HG02884 (cell line): ENCODE results near the gene LIMS2.
A peak's percentile ranks its signal among the peaks of the same experiment; 100 is the strongest.

Experiments
- ATAC-seq: cut with Tn5 transposase; IDR thresholded peaks from one replicate; pipeline ENCODE4 v1.9.1; 2021; ENCODE audit warnings: mild to moderate bottlenecking, moderate library complexity; ENCODE audit not compliant: unreplicated experiment

Gene LIMS2

DNA sequence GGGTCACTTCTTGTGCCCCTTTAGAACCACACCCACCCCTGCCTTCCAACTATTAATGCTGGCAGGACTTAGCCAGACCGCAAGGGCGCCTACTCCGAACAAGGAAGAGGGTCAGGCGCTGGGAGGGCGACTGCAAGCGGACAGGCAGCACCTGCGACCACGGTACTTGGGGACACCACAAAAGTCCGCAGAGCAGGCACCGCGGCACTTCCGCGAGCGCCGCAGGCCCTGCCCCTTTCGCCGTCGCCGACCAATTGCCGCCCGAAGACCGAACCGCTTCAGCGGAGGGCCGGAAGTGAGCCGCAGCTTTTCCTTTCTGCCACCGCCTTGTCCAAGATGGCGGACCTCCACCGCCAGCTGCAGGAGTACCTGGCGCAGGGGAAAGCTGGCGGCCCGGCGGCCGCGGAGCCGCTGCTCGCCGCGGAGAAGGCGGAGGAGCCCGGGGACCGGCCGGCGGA lies 25.9 kb upstream of the LIMS2 start, which contains the start of gene SFT2D3:
TSS of gene SFT2D3 (plus strand) at position 305 of the 458 bp plus-strand sequence. CDS start at position 337, 32 bp downstream.
- peak; percentile 72 for ATAC-seq

DNA sequence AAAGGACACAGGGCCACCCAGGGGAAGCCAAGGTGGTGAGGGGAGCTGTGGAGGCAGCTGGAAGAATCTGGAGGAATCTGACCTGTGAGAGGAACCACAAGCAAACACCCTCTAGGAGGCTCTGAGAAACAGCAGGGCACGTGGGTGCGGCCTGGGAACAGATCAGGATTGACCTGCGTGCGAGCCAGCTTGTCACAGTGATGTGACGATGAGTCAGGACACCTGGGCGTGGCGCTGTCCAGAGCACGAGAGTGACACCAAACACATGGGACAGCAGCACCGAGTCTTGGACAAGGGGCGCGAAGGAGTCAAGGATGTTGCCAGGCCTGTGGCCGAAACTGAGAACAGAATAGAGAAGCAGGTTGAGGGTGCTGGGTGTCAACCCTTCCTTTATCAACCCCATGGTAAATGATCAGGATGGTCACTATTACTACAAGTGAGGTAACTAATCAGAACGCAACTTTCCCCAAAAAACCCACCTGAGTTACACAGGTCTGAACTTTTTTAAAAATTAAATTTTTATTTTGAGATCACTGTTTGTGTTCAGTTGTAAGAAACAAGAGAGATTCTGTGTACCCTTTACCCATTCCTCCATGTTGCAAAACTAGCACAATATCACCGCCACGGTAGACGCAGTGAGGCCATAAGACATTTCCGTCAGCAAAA lies 25.3 kb upstream of the LIMS2 start:
- peak; percentile 46 for ATAC-seq

DNA sequence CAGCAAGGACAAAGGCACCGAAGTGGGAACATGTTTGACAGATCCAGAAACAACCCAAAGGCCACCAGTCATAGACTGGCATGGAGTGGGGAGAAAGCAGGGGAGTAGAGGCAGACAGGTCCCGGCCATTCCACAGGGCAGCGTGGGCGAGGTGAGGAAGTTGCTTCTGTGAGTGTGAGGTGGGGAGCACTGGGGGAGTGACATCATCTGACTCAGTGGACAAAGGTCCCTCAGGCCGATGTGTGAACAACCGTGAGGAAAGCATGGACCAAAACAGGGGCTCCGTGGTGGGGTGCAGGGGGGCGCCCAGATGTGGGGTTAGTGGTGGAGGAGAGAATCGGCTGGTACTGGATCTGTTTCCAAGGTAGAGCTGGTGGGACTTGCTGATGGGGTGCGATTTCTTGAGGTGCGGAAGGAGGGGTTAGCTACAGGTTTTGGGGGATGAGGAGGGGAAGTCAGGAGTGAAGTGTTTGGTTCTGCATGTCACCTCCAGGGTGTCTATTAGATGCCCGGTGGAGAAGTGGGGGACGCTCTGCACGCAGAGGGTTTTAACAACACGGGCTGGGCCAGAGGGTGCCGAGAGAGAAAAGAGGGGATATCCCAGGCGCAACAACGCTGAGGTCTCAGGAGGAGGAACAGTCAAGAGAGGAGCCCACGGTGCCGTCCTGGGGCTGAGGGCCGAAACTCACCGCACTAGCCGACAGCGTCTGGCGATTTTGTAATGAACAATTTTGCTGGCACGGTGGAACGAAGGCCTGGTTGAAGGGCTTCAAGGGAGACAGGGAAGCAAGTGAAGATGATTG lies 23.4 kb upstream of the LIMS2 start:
- ATAC-seq, result no peak

DNA sequence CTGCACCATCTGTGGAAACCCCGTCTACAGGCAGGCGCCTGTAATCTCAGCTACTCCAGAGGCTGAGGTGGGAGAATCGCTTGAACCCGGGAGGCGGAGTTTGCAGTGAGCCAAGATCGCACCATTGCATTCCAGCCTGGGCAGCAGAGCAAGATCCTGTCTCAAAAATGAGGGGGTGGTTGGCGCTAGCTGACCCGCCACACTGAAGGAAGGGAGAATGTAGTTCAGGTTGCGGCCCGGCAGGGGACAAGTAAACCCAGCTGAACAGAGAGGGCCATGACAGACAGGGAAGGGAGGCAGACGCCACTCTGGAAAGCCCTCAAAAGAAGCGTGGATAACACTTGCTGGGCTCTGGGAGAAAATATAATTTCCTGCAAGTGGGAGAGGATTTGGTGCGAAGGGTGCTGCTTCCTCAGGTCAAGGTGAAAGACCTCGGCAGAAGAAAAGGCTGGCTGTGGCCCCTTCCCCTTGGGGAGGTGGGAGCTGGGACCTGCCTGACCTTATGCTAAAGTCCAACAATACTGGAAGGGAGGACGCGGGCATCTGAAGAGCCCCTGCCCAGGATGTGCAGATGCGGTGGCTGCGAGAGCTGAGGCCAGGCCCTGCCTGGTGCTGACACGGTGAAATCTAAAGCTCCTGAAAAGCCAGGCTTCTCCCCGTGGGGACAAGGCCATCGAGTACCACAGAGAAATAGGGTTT lies 22.3 kb upstream of the LIMS2 start:
- ATAC-seq, result no peak

DNA sequence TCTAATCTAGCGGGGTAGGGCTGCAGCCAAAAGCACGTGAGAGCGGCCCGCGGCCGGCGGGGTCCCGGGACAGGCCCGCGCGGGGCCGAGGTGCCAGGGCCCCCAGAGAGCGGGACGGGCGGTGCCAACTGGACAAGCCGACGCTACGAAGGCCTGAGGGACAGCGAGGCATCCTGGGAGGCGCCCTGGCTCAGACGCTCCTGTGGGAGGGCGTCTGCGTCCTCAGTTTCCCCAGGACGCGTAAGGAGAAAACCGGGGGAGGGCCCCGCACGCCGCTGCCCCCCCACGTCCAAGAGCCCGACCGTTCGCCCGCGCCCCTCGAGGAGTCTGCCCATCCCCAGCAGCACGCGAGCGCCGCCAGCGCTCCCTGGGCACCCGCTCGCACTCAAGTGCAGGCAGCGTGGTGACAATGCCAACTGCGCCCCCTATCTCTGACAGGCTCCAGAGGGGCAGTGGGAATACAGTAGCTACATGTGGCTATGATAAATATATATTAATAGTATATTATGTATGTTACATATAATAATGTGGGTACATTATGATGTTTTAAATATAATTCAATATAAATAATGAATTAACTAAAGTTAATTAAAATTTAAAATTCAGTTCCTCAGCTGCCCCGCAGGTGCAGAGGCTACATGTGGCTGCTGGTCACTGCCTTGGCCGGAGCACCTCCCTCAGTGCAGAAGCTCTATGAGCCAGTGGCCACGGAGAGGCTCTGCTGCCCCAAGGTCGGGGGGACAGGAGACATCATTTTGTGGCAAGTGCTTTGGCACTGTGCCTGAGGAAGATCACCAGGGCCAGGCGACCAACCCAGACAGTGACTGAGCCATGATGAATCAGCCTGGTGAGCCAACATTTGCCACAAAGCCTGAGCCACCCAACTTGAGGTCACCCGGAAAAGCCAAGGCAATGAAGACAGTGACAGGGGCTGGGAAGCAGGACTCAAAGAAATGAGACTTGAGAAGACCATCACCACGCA lies 20.5 kb upstream of the LIMS2 start:
- ATAC-seq, result no peak

DNA sequence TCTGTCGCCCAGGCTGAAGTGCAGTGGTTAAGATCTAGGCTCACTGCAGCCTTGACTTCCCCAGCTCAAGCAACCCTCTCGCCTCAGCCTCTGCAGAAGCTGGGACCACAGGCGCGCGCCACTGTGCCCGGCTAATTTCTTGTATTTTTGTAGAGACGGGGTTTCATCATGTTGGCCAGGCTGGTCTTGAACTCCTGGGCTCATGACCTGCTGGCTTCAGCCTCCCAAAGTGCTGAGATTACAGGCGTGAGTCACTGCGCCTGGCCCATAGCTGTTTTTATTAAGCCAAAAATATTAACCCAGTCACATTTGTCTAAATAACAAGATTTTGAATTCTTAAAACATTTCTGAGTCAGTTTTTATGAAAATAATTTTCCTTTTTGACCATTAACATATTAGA lies 19.7 kb upstream of the LIMS2 start:
- ATAC-seq, result no peak

GRCh38 chr2:127690696-127691095 lies 15.4 kb upstream of the LIMS2 start:
- ATAC-seq, result no peak

- ATAC-seq, result no peak
These were observed 13.1 kb upstream of the LIMS2 start for GRCh38 chr2:127688405-127688804.

DNA sequence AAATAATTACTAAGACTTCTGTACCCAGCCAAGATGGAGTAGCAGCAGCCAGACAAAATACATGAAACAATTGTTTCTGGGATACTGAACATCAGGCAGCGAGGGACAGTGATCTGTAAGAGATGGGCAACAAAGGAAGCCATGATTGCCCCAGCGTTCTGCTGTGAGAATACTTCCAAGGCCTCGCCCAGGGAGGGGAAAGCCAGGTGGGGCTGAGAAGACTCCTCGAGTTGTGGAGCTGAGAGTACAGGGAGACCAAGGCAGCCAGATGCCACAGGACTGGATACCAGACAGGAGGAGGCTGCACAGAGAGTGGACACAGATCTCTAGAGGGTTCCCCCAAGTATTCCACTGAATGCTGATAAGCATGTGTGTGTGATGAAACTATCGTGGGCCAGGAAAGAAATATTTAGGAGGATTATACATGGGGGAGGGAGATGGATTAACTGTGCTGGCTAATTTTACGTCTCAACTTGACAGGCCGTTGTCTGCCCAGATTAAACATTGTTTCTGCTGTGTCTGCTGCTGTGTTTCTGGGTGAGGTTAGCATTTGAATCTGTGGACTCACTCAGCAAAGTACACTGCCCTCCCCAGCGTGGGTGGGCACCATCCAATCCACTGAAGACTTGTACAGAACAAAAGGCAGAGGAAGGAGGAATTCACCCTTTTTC lies 10.2 kb upstream of the LIMS2 start:
- no peak for ATAC-seq

GRCh38 chr2:127683757-127684156 lies 8.4 kb upstream of the LIMS2 start:
- ATAC-seq, result no peak

DNA sequence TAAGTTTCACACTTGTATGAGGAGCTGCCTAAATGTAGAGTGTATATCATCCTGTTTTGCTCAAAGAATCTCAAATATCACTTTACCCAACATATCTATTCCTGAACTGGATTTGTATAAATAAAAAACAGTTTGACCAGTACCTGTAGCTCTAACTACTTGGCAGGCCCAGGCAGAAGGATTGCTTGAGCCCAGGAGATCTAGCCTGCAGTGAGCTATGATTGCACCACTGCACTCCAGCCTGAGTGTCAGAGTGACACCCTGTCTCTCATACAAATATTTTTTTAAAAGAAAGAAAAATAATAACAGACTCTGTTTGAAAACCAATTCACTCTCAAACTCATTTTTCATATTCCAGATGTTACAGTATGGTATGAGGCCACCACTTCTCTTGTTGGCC lies 7.7 kb upstream of the LIMS2 start:
- no peak for ATAC-seq

DNA sequence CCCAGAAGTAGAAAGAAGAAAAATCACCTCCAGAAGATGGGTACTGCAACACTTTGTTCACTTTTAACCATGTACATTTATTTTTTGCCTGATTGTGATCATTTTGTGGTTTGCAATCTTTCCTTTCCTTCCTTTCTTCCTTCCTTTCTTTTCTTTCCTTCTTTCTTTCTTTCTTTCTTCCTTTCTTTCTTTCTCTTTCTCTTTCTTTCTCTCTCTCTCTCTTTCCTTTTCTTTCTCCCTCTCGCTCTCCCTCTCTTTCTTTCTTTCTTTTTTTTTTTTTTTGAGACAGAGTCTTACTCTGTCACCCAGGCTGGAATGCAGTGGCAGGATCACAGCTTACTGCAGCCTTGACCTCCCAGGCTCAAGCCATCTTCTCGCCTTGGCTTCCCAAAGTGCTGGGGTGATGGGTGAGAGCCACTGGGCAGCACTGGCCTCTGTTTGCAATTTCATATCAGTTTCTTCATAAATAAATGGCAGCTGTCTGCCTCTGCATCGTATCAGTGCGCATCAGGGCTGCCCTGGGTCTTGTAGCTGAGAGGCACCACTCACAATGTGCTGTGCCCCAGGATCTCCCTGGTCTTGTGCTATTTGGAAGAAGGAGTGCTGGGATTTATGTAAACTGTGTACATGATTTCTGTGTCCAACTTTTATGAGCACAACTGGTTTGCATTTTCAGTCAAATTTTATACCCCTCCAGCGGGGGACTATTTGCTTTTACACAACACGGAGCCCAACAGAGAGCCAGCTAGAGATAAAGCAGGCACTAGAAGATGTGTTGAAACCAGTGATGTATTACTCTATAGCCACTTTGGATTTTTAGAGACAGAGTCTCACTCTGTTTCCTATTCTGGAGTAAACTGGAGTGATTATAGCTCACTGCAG lies 6.9 kb upstream of the LIMS2 start:
- no peak for ATAC-seq

DNA sequence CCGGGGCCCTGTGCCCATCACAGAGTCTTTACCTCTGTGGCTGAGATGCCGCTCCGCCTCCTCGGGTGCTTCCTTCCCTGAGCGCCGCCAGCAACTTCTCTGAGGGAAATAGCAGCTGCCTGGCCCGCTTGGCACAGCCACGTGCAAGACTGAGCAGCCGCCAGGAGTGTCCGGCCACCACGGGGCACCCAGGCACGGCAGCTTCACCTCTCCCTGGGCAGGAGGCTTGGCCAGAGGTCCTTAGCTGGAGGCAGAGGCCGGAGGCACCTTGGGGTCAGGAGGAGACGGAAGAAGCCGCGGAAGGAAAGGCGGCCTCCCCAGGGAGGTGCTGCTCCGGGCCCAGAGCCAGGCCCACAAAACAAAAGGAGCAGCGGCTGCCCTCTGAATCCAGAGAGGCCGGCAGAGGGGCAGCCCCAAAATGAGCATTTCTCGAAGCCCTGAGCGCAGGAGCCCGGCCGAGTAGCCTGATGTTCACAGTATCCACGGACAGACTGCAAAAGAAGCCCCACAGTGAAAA lies 6.0 kb upstream of the LIMS2 start:
- ATAC-seq, result no peak

- ATAC-seq, result no peak
These were observed 5.5 kb upstream of the LIMS2 start for GRCh38 chr2:127680706-127681287.

DNA sequence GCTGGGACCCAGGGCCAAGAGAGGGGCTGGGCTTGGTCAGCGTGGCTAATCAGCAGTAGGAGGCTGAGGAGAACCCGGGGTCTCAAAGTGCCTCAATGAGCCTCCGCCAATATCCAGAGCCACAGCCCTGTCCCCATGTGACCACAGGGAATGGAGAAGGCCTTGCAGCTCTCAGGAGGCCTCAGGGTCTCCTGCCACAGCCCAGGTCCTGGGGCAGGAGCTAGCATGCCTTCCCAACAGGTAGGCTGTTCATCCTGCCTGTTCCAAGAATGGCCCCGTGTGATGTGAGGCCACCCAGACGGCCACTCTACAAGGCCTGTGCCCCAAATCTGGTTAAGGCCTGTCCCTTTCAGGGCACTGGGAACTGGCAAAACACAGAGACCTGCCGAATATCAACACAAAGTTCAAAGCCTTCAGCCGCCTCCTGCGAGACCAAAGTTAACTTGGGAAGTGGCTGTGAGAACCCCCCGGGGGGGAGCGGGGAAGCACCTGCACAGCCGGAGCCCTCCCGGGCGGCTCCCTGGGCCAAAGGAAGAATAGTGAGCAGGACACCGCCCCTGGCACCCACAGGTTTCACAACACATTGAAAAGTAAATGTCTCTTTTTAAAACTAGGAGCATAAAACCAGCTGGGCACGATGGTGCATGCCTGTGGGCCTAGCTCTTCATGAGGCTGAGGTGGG lies 4.5 kb upstream of the LIMS2 start:
- no peak for ATAC-seq

DNA sequence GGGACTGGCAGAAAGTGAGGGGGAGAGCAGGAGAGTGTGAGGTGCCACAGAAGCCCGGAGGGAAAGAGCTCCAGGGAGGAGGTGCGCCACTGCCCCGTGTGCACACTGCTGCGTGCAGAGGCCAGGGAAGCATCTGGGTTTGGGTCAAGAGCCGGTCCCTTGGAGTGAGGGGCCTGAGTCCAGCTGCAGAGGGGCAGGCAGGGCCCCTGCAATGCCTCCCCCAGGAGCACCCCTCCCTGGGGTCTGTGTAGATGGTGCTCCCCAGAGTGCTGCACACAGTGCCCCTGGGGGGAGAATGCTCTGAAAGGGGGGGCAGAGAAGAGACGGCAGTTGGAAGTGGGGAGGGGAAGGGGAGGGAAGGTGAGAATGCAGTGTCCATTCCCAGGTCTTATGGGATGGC lies 3.7 kb upstream of the LIMS2 start:
- no peak for ATAC-seq

DNA sequence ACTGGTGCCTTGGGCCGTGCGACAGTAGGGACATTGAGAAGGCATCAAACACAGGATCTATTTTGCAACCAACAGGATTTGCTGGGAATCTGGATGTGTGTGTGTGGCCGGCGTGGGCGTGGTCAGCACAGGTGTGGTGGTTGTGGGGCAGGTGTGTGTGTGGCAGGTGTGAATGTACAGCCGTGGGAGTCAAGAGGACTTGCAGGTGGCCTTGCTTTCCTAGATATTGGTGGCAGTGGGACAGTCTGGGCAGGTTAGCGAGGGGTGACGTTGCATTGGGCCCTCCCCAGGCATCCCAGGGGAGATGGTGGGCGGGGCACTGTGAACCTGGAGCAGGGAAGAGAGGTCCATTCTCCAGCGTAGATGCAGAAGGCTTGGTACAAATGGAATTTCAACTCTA lies 3.2 kb upstream of the LIMS2 start:
- ATAC-seq, result no peak

GRCh38 chr2:127676906-127677305 lies 1.6 kb upstream of the LIMS2 start:
- no peak for ATAC-seq
